Measurements from ENCODE around the gene SEC63.

SEC63 gene

DNA sequence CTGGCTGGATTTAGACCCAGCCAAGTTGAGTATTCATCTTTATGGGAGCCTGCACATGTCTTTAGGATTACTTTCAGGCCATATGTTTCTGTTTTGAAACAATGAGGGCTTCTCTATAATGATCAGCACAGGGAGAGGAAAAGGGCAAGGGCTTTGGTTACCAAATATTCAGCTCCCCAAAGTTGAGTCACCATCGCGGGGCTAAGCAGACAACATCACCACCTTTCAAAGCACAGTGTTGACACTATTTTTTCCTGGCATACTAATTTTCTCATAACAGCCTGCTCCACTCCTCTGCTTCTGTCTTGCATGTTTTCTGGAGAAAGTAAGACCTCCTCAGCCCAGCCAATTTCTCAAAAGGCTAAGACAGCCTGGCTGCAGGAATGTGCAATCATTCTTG, 138.8 kb downstream of the SEC63 start:
- no peak for DNase-seq (ENCODE audit: low read depth)

DNA sequence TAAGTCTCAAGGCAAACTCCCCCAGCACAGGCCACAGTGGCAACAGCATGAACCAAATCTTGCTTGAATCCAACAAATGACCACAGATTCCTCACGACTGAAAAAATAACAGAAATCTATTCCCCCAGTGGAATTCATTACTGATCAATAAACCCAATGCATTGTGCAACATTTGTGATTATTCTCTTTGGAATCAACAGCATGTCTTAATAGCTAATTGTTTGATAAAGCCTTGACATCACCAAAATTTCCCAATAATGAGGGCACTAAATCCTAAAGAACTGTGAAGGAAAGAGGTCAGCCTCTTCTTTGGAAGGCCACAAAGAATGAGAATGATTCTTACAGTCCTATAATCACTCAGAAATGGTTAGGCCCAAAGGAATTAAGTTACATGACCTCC, 139.7 kb downstream of the SEC63 start:
- no peak for DNase-seq (ENCODE audit: low read depth)

DNA sequence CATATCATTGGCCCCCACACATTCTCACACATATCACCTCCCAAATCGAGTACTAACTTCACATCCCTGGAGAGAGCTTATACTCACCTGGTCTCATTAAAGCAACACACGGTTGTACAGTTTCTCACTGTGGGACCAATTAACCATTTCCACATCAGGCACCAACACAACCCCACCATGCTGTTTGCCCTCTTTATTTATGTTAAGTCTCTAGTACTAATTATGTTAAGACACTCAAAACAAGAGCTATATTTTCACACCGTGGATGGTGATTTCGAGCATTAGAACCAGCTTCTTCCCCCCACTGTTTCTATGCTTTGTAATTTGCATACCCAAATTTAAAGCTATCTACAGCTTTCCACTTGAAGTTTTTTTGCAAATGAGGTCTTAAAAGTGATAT, 140.2 kb downstream of the SEC63 start:
- no peak for DNase-seq (ENCODE audit: low read depth)
